ENCODE results near the gene KCNMB4. TPM values are rescaled to one million over a fixed set of nuclear protein-coding genes. Genes with fewer than 3 reads are reported as not detected.

Gene KCNMB4
- total RNA-seq, 1 experiment from 2014 or later, result 6.3 TPM

DNA sequence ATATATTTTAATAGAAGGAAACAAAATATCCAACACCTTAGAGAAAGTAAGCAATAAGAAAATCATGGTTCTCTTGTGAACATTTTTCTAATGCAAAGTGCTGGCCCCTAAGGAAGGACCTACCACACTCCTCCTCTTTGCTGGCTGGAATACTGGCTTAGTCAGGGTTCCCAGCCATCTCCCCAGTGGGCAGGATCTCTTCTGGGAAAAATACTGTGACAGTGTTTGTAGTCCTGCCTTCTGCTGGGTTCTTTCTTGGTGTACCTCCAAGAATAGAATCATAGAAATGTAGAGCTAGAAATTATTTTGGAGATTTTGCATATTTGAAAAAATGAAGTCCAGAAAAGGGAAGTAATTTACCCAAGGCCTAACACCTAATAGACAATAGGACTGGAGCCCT, 31.9 kb downstream of the KCNMB4 start:
- H3F3A ChIP-seq (ENCODE audit: insufficient read depth, low read depth), result no peaks in the 10 kb centered on the region
- no peaks in the 10 kb centered on the region for H3K79me2 ChIP-seq (ENCODE audit: low read depth)
- no peak overlapping the region for H3K4me2 ChIP-seq
- H3K9me3 ChIP-seq (ENCODE audit: insufficient read depth, low read depth), result no peaks in the 10 kb centered on the region
- no peak overlapping the region for H3K27ac ChIP-seq
- no peaks in the 10 kb centered on the region for H3K36me3 ChIP-seq (ENCODE audit: low read depth)
- H3K9me2 ChIP-seq (ENCODE audit: insufficient read depth), result no peaks in the 10 kb centered on the region
- no peak for DNase-seq
- H2AFZ ChIP-seq, result no peak overlapping the region
- TF ChIP-seq EZH2 (IDR thresholded peaks at IDR 0.05; ENCODE audit: low read depth), result no peak
- TF ChIP-seq, protein P1, sequence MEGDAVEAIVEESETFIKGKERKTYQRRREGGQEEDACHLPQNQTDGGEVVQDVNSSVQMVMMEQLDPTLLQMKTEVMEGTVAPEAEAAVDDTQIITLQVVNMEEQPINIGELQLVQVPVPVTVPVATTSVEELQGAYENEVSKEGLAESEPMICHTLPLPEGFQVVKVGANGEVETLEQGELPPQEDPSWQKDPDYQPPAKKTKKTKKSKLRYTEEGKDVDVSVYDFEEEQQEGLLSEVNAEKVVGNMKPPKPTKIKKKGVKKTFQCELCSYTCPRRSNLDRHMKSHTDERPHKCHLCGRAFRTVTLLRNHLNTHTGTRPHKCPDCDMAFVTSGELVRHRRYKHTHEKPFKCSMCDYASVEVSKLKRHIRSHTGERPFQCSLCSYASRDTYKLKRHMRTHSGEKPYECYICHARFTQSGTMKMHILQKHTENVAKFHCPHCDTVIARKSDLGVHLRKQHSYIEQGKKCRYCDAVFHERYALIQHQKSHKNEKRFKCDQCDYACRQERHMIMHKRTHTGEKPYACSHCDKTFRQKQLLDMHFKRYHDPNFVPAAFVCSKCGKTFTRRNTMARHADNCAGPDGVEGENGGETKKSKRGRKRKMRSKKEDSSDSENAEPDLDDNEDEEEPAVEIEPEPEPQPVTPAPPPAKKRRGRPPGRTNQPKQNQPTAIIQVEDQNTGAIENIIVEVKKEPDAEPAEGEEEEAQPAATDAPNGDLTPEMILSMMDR (conservative IDR thresholded peaks at IDR 0.05), result no peak
- no peaks in the 10 kb centered on the region for H3K27me3 ChIP-seq (ENCODE audit: insufficient read depth, low read depth)
- H4K20me1 ChIP-seq (ENCODE audit: insufficient read depth), result no peaks in the 10 kb centered on the region
- ChIA-PET CTCF (no interaction called here), POLR2A (ENCODE audit: unreplicated experiment) (no interaction called here)
- no peak overlapping the region for H3K4me3 ChIP-seq
- BruUV-seq (replicated peaks), result no TSS peak
- intact Hi-C loops (cut with micrococcal nuclease; ENCODE audit: unreplicated experiment), result no loop called here
- peaks cover 7% of the 10 kb centered on the region; the same call in 1 of the 2 replicates for H3K4me1 ChIP-seq (replicated peaks; ENCODE audit: insufficient read depth)

DNA sequence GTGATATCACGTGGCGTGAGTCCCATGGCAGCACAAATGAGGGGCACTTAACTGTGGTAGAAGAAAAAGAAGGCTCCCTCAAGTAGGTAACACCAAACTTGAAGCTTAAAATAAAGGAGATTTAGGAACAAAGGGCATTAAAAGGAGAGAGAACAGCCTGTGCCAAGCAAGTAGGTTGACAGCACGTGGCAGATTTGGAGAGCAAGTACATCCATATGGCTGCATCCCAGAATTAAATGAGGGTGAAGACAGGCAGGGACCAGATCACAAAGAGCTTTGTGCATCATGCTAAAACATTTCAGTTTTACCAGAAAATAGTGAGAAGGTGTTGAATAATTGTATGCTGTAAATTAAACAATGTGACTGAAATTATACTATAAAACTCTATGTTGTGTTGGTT, 32.8 kb downstream of the KCNMB4 start:
- no peaks in the 10 kb centered on the region for H3K9me2 ChIP-seq (ENCODE audit: insufficient read depth)
- no peaks in the 10 kb centered on the region for H3K9me3 ChIP-seq (ENCODE audit: insufficient read depth, low read depth)
- ChIA-PET CTCF (no interaction called here), POLR2A (ENCODE audit: unreplicated experiment) (no interaction called here)
- H3F3A ChIP-seq (ENCODE audit: insufficient read depth, low read depth), result no peaks in the 10 kb centered on the region
- no peak overlapping the region for H2AFZ ChIP-seq
- H3K79me2 ChIP-seq (ENCODE audit: low read depth), result no peaks in the 10 kb centered on the region
- intact Hi-C loops (cut with micrococcal nuclease; ENCODE audit: unreplicated experiment), result no loop called here
- DNase-seq, result no peak
- H3K27ac ChIP-seq, result no peak overlapping the region
- H3K4me1 ChIP-seq (replicated peaks; ENCODE audit: insufficient read depth), result peaks cover 1% of the 10 kb centered on the region; the same call in 1 of the 2 replicates
- no peak for TF ChIP-seq EZH2 (IDR thresholded peaks at IDR 0.05; ENCODE audit: low read depth)
- TF ChIP-seq, protein P1 (conservative IDR thresholded peaks at IDR 0.05), result no peak
- H3K27me3 ChIP-seq (ENCODE audit: insufficient read depth, low read depth), result no peaks in the 10 kb centered on the region
- no peak overlapping the region for H3K4me2 ChIP-seq
- no peaks in the 10 kb centered on the region for H4K20me1 ChIP-seq (ENCODE audit: insufficient read depth)
- H3K4me3 ChIP-seq, result no peak overlapping the region
- H3K36me3 ChIP-seq (ENCODE audit: low read depth), result no peaks in the 10 kb centered on the region
- BruUV-seq (replicated peaks), result no TSS peak

DNA sequence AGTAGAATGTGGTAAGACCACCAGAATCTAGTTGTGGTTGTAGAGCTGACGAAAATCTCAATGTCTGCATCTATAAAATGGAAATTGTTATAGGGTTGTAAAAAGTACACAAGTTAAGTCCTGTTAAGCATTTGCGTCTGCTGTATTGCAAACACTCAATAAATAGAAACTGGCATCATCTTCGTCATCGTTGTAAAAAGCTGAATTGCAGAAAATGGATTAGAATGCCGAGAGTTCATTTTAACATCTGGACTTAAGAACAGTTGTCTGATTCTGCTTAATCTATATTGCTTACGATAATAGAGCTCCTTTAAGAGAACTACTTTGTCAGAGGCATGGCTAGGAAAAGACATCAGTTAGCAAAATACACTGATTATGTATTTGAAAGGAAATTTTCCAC, 33.2 kb downstream of the KCNMB4 start:
- no peak overlapping the region for H3K27ac ChIP-seq
- no peak overlapping the region for H2AFZ ChIP-seq
- ChIA-PET POLR2A (ENCODE audit: unreplicated experiment) (no interaction called here), CTCF (no interaction called here)
- no peak for TF ChIP-seq EZH2 (IDR thresholded peaks at IDR 0.05; ENCODE audit: low read depth)
- TF ChIP-seq, protein P1 (conservative IDR thresholded peaks at IDR 0.05), result no peak
- H3F3A ChIP-seq (ENCODE audit: insufficient read depth, low read depth), result no peaks in the 10 kb centered on the region
- H3K36me3 ChIP-seq (ENCODE audit: low read depth), result no peaks in the 10 kb centered on the region
- no peaks in the 10 kb centered on the region for H3K9me3 ChIP-seq (ENCODE audit: insufficient read depth, low read depth)
- no peak overlapping the region for H3K4me2 ChIP-seq
- H3K27me3 ChIP-seq (ENCODE audit: insufficient read depth, low read depth), result no peaks in the 10 kb centered on the region
- intact Hi-C loops (cut with micrococcal nuclease; ENCODE audit: unreplicated experiment), result no loop called here
- no peaks in the 10 kb centered on the region for H3K9me2 ChIP-seq (ENCODE audit: insufficient read depth)
- no peak for DNase-seq
- BruUV-seq (replicated peaks), result no TSS peak
- no peak overlapping the region for H3K4me3 ChIP-seq
- H4K20me1 ChIP-seq (ENCODE audit: insufficient read depth), result no peaks in the 10 kb centered on the region
- H3K4me1 ChIP-seq (replicated peaks; ENCODE audit: insufficient read depth), result no peaks in the 10 kb centered on the region
- no peaks in the 10 kb centered on the region for H3K79me2 ChIP-seq (ENCODE audit: low read depth)
